Measurements from ENCODE around the gene LYPD6B. TPM values are rescaled to one million over a fixed set of nuclear protein-coding genes. Genes with fewer than 3 reads are reported as not detected.
A peak's percentile ranks its signal among the peaks of the same experiment; 100 is the strongest.

Gene LYPD6B, protein sequence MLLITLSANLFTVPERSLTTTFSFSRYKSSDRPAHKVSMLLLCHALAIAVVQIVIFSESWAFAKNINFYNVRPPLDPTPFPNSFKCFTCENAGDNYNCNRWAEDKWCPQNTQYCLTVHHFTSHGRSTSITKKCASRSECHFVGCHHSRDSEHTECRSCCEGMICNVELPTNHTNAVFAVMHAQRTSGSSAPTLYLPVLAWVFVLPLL
- total RNA-seq (2014; rRNA removed; shearing (Covaris generic)) = 0.38 TPM in 1 of 2 replicates, not detected in the other

DNA sequence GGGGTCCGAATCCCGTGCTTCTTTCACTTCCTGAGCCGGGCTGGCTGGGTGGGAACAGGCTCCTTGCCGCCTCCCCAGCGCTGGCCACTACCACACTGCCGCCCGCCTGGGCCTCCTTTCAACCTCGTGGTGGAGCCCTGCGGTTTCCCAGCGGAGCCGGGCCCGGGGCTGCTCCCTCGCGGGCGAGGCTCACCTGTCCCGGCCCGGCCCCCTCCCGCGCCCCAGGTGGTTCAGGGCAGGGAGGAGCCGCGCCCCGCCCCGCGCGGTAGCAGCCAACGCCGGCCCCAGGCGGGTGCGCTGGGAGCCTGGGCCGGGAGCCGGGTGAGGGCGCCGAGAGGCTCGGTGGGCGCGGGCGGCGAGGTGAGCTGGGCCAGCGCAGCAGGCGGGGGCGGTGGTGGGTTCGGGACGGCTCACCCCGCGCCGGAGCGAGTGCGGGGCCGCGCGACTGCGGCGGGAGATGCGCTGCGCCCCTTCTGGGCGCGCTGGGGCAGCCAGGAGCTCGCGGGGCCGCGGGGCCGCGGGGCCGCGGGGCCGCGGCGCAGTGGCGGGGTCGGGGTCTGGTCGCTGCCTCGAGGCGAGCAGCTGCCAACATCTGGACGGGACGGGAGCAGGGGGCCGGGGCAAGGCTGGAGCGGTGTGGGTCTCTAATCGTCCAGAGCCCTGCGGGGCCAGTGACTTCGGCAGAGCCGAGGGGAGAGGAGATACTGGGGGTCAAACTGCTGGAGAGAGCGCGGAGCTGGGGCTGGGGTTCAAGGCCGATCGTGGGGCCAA lies at the start of gene LYPD6B:
Gene LYPD6B, plus strand, starts transcription at position 258 of the 771 bp plus-strand sequence. CDS start 92,250 bp downstream, outside the sequence.
- DNase-seq (ENCODE audit: low spot score) = no peak

DNA sequence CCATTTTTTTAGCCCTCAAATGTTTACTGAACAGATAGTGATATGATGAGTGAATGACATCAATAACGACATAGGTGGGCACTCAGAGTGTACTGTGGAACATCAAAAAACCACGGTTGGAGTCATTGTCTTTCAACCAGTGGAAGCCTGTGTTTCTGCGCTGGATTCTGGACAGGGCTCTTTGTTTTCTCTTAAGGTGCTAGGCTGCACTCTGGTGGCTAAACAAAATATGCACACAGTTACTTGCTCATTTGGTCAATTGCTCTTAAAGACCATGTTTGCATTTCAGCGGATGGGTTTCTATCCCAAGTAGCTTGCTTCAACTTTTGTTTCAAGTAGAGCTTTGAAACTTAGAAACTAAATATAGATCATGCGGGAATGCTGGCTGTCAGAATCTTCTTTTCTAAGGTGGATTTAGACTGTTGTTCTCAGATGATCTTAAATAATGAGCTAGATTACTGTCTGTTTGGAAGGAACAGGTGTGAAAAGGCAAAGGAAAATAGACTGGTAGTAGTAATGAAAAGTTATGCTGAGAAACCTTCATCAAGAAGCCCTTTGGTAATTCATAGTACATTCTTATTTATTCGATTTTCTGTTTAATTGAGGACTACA lies 48.5 kb upstream of the LYPD6B start:
- peak; percentile 86 for DNase-seq (ENCODE audit: low spot score)

DNA sequence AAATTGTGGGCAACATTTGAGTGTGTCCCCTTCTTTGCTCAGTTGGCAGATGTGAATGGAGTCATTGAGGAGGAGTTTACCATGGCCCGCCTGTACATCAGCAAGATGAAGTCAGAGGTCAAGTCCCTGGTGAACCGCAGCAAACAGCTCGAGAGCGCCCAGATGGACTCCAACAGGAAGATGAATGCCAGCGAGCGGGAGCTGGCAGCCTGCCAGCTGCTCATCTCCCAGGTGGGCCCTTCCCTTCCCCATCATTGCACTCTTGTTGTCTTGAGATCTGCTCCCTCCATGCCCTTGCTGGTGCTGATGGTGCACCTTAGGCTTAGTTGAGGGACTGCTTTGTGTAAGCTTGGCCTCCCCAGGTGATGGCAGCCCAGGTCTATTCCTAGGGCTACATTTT lies 47.5 kb upstream of the LYPD6B start:
- DNase-seq (ENCODE audit: low spot score) = no peak

DNA sequence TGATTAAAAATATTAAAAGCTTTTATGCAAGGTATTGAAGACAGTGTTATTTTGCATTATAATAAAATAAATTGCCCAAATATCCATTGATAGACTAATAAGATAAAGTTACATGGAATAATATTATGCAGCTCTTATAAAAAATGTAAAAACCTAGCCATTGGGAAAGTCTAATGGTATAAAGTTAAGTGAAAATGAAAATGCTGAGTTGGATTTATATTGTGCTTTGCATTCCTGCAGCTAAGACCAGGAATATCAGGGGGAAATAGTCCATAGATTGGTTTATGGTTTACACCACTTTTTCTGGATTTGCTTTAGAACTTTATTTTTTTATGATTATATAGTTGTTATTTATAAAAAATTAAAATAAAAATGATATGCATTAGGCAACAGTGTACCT lies 46.1 kb upstream of the LYPD6B start:
- no peak for DNase-seq (ENCODE audit: low spot score)

DNA sequence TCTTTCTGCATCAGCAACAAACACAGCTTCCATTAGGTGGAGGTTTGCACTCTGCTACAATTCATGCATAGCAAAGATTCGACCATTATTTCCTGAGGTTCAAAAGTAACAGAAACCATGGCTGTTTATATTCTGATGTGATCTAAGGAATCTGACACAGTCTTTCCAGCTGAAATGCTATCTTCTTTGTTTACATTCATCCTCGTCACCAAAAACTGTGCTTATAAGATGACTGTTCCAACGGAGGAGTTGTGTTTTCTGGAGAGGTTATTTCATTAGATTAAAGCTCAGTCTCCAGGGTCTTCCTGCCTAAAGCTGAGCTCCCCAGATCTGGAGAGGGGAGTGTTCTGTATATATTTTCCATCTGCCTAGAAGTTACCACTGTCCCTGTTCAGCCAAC lies 45.1 kb upstream of the LYPD6B start:
- DNase-seq (ENCODE audit: low spot score) = no peak

DNA sequence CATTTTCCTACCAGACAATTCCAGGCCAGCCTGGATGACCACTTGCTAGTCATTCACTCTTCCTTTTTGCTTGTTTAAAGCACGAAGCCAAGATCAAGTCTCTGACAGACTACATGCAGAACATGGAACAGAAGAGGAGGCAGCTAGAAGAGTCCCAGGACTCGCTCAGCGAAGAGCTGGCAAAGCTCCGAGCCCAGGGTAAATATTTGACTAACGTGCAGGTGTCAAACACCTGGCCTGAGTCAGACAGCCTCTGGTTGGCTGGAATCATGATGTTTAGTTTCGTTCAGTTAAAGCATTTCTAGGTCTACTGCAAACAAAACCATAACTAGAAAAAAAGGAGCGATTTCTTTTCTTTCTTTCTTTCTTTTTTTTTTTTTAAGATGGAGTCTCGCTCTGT lies 44.2 kb upstream of the LYPD6B start:
- no peak for DNase-seq (ENCODE audit: low spot score)

DNA sequence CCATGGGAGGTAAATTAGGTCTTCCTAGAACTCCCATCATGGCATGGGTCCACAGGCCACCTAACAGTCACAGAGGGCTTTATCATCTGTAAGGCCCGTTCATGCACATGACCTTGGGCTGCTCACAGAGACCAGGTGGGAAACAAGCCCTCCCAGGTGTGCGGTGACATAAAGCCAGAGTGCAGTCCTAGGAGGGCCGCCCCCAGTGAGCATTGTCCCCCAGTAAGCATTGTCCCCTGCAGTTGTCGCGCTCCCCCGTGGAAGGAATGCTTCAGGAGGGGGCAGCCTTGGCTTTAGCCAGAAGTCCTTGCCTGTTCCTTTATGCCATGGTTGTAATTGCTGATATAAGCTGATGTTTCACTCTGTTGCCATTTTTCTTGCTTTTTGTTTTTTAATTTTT lies 41.7 kb upstream of the LYPD6B start:
- DNase-seq (ENCODE audit: low spot score) = no peak

DNA sequence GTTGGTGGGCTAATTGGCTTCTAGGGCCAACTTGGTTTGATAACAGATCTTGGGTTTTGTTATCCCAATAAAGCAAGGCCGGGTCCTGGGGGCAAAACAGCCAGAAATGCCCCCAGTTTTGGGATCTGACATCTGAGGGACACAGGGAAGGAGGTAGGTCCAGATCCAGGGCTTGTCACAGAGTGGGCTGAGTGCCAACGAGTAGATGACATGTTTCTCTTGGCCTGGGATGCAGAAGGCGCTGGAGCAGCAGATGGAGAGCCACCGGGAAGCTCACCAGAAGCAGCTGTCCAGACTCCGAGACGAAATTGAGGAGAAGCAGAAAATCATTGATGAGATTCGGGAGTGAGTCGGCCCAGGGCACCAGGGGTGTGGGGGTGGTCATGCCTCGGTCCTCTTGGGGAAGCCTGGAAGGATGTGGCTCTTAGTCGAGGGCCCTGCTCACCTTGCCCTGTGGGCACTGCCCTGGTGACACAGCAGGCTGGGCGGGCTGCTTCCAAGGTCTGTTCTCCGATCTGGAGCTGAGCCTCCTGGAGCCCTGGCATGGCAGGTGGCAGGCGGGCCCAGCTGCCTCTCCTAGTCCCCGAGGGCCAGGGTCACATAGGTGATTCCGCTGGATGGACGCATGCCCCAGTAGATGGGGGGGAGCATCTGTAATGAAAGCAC lies 40.2 kb upstream of the LYPD6B start:
- DNase-seq (ENCODE audit: low spot score) = no peak

DNA sequence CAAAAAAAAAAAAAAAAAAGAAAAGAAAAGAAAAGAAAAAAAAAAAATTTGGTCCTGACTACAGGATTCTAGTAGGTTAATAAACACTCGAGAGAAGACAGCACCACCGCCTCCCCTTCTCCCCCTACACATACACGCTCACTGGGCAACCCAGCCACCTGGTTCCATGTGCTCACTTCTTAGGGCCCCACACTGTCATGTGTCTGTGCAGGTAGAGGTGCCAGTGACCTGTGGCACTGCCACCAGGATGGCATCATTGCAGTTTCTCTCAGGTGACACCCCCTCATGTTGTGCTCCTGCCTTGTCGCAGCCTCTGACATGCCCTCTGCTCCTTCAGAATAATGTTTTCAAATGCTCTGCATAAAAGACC lies 39.7 kb upstream of the LYPD6B start:
- DNase-seq (ENCODE audit: low spot score) = no peak

DNA sequence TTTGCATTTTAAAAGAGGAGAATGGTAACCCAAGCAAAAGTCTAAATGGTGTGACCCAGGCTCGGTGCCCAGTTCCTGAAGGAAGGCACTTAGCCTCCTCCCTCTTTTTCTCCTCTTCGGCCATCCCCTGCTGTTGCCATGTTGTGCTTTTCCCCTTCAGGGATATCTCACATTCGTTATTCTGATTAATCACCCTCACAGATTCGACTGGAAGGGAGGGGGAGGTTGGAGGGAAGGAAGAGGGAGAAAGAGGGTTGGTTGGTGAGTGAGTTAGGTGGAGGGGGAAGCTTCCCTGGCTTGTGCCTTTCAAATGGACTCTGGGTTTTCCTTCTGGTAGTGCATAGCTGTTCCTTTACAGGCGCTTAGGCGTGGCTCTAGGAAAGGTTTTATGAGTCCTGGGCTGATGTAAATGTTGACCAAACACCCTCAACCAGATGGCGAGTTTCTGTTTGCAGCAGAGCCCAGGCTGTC lies 39.0 kb upstream of the LYPD6B start:
- DNase-seq (ENCODE audit: low spot score) = no peak

DNA sequence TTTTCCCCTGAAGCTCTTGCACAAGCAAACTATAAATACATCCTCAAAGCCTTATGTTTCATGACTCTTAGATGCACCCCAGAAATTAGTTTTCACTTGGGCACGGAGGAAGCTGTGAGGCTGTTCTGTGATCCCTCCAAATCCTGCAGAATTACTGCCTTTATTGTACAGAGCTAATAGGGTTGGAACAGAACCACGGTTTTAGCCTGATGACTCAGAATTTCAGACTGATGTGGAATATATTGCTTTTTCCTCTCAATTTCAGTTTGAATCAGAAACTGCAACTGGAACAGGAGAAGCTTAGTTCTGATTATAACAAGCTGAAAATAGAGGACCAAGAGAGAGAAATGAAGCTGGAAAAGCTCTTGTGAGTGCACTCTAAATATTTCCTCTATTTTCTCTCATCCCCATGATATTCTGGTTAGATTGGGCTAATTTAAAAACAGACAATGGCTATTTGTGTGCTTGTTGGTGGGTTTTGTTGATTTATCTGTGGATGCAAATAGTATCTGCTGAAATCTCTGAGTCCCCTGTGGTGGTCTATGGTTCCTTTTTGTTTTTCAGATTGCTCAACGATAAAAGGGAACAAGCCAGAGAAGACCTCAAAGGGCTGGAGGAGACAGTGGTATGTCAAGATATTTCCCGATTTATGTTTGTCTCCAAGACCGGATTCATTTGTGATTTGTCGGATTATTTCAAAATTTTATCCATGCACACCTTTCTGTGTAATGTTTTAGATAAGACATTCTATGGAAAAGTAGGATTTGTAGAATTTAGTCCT lies 38.2 kb upstream of the LYPD6B start:
- no peak for DNase-seq (ENCODE audit: low spot score)

DNA sequence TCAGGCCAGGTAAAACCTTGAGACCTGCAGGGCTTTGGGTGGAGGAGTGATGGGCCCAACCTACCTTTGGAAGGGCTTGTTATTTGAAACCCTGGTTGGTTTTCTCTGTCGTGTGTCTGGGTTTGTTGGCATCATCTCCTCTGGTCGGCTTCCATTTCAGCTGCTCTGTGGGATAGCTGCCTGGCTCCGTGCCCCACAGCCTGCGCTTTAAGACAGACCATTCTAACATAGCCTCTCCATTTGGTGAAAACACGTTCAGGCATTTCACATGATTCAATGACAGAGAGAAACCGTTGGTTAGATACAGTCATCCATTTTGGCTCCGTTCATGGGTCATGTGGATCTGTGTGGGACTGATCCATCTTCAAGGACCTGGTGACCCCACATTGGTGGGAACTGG lies 37.0 kb upstream of the LYPD6B start:
- DNase-seq (ENCODE audit: low spot score) = no peak

DNA sequence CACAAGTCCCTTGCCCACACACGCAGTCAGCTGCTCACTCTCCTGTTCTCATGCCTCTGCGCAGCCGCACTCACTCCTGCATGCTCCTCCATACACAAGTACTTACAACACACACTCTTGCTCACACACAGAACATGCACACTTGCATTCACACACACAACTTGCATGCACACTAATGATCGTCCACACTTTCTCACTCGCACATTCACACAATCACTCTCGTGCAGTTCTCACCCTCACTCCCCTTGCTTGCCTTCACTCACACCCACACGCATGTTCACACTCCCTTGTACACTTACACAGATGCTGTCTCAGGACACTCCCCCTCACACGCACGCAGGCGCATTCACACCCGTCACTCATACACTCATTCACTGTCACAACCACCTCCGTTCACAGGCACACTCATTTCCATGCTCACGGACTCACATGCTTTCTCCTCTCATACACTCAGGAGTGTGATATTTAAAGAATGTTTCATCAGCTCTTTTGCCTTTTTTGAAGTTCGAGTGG lies 36.1 kb upstream of the LYPD6B start:
- DNase-seq (ENCODE audit: low spot score) = no peak

DNA sequence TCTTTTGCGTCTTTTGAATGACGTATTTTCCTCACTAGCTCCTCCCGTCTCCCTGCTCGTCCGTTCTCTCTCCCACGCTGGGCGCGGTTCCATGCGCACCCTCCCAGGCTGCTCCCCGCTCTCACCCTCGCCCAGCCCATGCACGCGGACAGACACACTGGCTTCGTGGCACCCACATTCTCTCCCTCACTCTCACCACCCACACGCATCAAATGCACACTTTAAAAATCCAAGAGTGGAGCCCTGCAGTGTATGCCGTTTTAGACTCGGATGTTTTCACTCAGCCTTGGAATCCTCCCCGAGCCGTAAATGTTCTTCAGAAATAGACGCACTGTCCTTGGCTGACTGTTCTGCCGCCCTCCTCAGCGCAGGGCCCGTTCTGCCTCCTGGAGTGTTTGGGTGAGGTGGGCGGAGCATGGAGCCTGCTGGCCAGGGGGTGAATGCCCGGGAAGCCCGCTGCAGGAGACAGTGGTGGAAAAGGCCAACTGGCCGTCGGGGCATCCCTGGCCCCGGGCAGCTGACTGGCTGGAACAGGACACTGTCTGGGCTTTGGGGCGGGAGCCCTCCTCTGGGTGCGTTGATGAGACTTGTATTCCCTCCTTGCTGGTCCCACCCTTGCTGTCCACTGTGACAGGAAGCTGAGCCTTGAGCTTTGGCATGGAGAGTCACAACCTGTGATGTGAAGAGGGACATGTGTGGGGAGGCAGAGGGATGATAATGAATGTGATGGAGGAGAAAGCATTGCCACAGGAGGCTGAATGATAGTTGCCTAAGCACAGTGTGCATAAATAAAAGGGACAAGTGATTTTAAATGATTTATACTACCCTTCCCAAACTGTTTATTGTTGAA lies 35.4 kb upstream of the LYPD6B start:
- no peak for DNase-seq (ENCODE audit: low spot score)

DNA sequence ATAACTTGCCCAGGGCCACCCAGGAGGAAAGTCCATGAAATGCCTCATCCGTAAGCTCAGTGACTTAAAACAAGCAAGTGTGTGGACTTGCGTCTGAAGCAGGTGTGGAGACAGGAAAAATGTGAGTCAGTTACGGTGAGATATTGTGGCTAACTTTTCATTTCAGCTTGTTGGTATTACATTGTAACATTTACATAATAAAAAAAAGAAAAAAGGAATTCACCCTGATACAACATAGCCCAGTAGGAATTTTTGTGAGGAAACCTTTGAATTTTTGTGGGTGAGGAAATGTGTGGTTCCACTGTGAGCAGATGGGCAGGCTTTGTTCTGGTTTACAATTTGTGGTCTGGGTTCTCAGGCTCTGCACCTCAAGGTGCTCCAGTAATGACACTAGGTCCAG lies 33.7 kb upstream of the LYPD6B start:
- peak; percentile 74 for DNase-seq (ENCODE audit: low spot score)

DNA sequence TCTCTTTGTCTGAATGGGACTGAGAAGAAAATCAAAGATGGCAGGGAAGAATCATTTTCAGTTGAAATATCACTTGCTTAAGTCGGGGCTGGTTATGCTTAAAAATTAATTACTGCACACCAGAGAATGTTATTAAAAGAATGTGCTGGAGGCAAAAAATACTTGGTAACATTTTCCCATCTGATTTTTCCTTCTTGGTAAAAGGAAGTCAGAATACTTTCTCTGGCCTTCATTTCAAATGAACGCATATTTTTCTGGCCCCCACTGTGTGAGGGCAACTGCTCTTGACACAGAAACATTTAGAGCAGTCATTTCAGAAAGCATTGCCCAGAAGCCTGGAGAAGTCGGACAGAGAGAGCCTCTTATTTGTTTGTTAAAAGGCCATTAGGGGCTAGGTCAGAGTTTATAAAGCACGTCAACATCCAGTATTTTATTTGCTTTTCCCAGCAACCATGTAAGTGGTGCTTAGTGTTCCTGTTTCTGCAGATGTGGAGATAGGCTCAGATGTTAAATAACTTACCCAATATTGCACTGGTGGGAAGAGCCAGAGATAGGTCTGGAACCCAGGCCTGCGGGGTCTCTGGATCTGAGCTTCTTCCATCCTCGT lies 32.9 kb upstream of the LYPD6B start:
- no peak for DNase-seq (ENCODE audit: low spot score)

DNA sequence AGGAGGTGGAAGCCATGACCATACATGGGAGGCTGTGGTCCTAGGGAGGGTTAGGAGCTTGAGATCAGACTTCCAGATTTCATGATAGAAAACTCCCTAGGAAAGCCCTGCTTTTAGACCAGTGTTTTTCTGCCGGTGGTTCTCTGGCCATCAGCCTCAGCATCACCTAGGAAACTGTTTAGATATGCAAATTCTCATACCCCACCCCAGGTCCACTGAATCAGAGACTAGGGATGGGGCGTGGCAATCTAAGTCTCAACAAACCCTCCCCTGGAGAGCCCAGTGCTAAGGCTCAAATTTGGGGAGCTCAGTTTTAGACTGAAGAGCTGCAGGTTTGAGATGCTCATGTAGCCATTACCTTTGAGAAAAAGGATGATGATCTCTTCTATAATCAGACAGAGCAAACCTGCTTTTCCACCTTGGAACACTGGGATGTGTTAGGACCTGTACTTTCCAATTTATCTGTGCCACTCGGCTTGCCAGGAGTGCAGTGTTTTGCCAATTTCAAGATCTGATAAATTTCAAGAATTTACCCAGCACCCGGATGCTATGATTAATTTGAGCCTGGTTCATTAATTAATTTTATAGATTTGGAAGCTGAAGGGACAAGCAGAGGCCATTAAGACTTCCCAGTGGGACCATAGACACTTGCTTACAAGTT lies 31.5 kb upstream of the LYPD6B start:
- no peak for DNase-seq (ENCODE audit: low spot score)

DNA sequence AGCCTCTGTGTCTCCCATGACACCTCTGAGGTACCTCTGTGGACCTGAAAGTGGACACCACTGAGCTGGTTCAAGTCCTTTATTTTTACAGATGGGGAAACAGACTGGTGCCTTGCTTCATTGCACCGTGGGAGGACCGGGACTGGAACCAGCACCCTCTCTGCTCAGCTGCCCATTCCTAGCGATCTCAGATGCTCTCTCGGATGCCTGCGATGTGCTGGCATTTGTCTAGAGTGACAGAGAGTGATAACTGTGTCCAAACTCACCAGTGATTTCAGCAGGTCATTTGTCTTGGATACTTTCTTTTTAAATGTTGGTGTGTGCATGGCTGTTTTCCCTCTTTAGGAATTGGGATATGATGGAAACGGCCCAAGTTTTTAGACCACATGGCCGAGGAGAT lies 30.1 kb upstream of the LYPD6B start:
- no peak for DNase-seq (ENCODE audit: low spot score)
